Measurements from ENCODE around the gene GNG5.
A peak's percentile ranks its signal among the peaks of the same experiment; 100 is the strongest.

The GNG5 gene

GRCh38 chr1:84478876-84479868 lies 27.2 kb downstream of the GNG5 start, which contains the start of gene RPF1:
Gene RPF1, plus strand, starts transcription at chr1:84479266. Its CDS starts 16 bp downstream, at chr1:84479282.
- Histone ChIP-seq H3K9me2 (replicated peaks; ENCODE audit: control insufficient read depth, low read length) (no peaks in the 10 kb centered on the region), H3K4me2 (ENCODE audit: low read length) (peak within 1 kb of the TSS; percentile 79), H3K4me3 (ENCODE audit: low read length) (peak within 1 kb of the TSS; percentile 92), H4K20me1 (ENCODE audit: control insufficient read depth, insufficient read depth, low read depth, low read length) (no peaks in the 10 kb centered on the region), H3K27me3 (ENCODE audit: control insufficient read depth, low read length) (no peaks in the 10 kb centered on the region), H3K9me3 (ENCODE audit: control insufficient read depth, insufficient read depth, low read length) (peaks cover 8% of the 10 kb centered on the region), H3K27ac (ENCODE audit: low read depth, low read length) (peak within 1 kb of the TSS; percentile 64), H3K36me3 (ENCODE audit: control insufficient read depth, low read length) (peaks cover 42% of the 10 kb centered on the region), H3K79me2 (ENCODE audit: control insufficient read depth, low read length) (peaks cover 51% of the 10 kb centered on the region), H3K4me1 (ENCODE audit: control insufficient read depth, low read length) (peaks cover 26% of the 10 kb centered on the region), H3F3A (ENCODE audit: control insufficient read depth, insufficient read depth) (no peaks in the 10 kb centered on the region)
- TF ChIP-seq CTCF (IDR thresholded peaks at IDR 0.05; ENCODE audit: low read depth, low read length, poor library complexity, severe bottlenecking): no peak
- TF ChIP-seq EZH2phosphoT487 (IDR thresholded peaks at IDR 0.05; ENCODE audit: borderline replicate concordance, low read length): no peak

GRCh38 chr1:84476225-84476624 lies 30.2 kb downstream of the GNG5 start:
- no peaks in the 10 kb centered on the region for H3K27me3 ChIP-seq (ENCODE audit: control insufficient read depth, low read length)

GRCh38 chr1:84467298-84467697 lies 39.1 kb downstream of the GNG5 start:
- TF ChIP-seq CTCF (IDR thresholded peaks at IDR 0.05; ENCODE audit: low read depth, low read length, poor library complexity, severe bottlenecking) (no peak), EZH2phosphoT487 (IDR thresholded peaks at IDR 0.05; ENCODE audit: borderline replicate concordance, low read length) (no peak)
- no peaks in the 10 kb centered on the region for H3K9me3 ChIP-seq (ENCODE audit: control insufficient read depth, insufficient read depth, low read length)
- H4K20me1 ChIP-seq (ENCODE audit: control insufficient read depth, insufficient read depth, low read depth, low read length): no peaks in the 10 kb centered on the region
- H3K27me3 ChIP-seq (ENCODE audit: control insufficient read depth, low read length): no peaks in the 10 kb centered on the region
- H3K4me1 ChIP-seq (ENCODE audit: control insufficient read depth, low read length): no peaks in the 10 kb centered on the region
- H3F3A ChIP-seq (ENCODE audit: control insufficient read depth, insufficient read depth): no peaks in the 10 kb centered on the region
- no peaks in the 10 kb centered on the region for H3K36me3 ChIP-seq (ENCODE audit: control insufficient read depth, low read length)
- H3K79me2 ChIP-seq (ENCODE audit: control insufficient read depth, low read length): no peaks in the 10 kb centered on the region
- H3K9me2 ChIP-seq (replicated peaks; ENCODE audit: control insufficient read depth, low read length): no peaks in the 10 kb centered on the region
- no peak overlapping the region for H3K4me3 ChIP-seq (ENCODE audit: low read length)
- H3K27ac ChIP-seq (ENCODE audit: low read depth, low read length): no peak overlapping the region
- no peak overlapping the region for H3K4me2 ChIP-seq (ENCODE audit: low read length)

More at GRCh38 chr1:84476225-84476624, 30.2 kb downstream of the GNG5 start:
- H3F3A ChIP-seq (ENCODE audit: control insufficient read depth, insufficient read depth): no peaks in the 10 kb centered on the region
- no peaks in the 10 kb centered on the region for H4K20me1 ChIP-seq (ENCODE audit: control insufficient read depth, insufficient read depth, low read depth, low read length)
- peaks cover 8% of the 10 kb centered on the region for H3K9me3 ChIP-seq (ENCODE audit: control insufficient read depth, insufficient read depth, low read length)
- H3K4me1 ChIP-seq (ENCODE audit: control insufficient read depth, low read length): peaks cover 20% of the 10 kb centered on the region
- peaks cover 13% of the 10 kb centered on the region for H3K36me3 ChIP-seq (ENCODE audit: control insufficient read depth, low read length)
- H3K4me3 ChIP-seq (ENCODE audit: low read length): no peak overlapping the region
- H3K79me2 ChIP-seq (ENCODE audit: control insufficient read depth, low read length): peaks cover 24% of the 10 kb centered on the region
- no peak overlapping the region for H3K27ac ChIP-seq (ENCODE audit: low read depth, low read length)
- TF ChIP-seq EZH2phosphoT487 (IDR thresholded peaks at IDR 0.05; ENCODE audit: borderline replicate concordance, low read length): no peak
- no peak for TF ChIP-seq CTCF (IDR thresholded peaks at IDR 0.05; ENCODE audit: low read depth, low read length, poor library complexity, severe bottlenecking)
- no peaks in the 10 kb centered on the region for H3K9me2 ChIP-seq (replicated peaks; ENCODE audit: control insufficient read depth, low read length)
- H3K4me2 ChIP-seq (ENCODE audit: low read length): no peak overlapping the region

Measured in DOHH2 (cell line).